GM19351 (cell line): ENCODE measurements around the gene SLC13A3.

Experiments used
- ATAC-seq: cut with Tn5 transposase; IDR thresholded peaks from one replicate; pipeline ENCODE4 v1.9.1; 2021; ENCODE audit warnings: mild to moderate bottlenecking, moderate library complexity; ENCODE audit not compliant: unreplicated experiment

The SLC13A3 gene

GRCh38 chr20:46607191-46607848 lies 43.9 kb downstream of the SLC13A3 start:
- ATAC-seq = no peak

DNA sequence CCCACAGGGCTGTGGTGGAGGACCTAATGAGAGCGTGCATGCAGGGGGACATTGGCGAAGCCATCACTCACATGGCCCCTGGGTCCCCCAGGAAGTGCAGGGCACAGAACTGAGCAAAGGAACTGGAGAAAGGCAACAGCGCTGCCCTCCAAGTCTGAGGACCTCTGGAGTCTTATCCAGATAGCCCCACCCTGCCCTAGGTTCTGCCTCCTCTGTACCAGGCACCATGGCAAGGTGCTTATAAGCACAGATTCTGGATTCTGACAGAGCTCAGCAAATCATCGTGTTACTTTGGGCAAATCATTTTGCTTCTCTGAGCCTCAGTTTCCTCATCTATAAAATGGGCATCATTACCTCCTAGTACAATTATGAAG lies 44.5 kb downstream of the SLC13A3 start:
- ATAC-seq = no peak

DNA sequence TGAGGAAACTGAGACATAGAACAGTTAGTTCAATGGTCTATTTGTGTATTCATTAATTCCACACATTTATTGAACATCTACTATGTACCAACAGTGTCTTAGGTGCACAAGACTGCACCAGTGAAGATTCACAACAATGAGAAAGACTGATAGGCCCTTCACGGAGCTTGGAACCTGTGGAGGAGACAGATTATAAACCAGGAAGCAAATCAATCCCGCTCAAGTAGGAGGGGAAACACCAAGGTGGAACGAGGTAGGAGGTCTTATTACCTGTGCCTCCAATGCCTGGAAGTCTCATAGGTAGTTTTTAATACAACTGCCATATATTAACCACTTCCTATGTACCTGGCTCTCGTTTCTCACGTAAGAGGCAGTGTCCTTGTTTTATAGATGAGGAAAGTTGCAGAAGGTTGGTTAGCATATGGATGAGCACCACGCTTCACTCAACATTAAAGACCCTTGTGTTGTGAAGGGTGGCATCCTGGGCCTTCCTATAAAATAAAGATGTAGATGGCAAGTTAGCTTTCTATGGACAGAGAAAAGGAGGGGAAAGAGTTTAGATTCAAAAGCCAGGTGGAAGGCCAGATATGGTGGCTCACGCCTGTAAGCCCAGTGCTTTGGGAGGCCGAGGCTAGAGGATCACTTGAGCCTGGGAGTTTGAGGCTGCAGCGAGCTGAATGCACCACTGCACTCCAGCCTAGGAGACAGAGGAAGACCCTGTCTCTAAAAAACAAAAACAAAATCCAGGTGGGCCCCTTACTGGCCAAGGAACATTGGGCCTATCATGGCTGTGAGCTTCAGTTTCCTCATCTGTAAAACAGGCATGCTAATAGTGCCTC lies 45.1 kb downstream of the SLC13A3 start:
- no peak for ATAC-seq

DNA sequence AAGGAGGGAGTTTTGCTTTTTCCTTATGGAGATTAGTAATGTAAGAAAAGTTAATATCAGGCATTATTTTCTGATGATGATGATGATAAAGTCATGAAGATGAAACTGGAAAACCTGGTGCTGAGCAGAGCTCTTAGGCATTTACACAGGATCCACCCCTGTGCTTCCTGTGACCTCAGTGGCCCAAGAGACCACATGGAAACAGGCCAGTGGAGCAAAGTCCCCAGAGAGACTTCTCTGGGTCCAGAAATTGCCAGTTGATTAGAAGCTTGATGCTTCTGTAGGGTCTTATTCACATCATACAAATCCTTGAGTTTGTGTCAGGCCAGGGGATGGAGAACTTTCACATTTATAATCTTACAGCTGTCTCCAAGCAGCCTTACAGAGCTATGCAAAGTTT lies 46.1 kb downstream of the SLC13A3 start:
- ATAC-seq = no peak

GRCh38 chr20:46604551-46605133 lies 46.6 kb downstream of the SLC13A3 start:
- ATAC-seq = no peak

DNA sequence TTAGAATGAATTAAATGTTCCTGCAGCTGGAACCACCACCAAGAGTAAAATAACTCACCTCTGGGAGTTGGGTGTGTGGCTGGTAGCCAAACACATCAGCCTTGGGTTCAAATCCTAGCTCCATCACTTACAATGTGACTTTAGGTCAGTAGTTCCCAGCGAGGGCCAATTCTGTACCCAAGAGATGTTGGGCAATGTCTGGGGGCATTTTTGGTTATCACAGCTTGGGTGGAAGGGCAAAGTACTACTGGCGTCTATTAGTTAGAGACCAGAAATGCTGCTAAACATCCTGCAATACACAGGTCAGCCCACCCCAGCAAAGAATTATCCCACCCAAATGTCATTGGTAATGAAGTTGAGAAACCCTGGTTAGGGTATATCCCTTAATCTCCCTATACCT lies 48.8 kb downstream of the SLC13A3 start:
- ATAC-seq = no peak

DNA sequence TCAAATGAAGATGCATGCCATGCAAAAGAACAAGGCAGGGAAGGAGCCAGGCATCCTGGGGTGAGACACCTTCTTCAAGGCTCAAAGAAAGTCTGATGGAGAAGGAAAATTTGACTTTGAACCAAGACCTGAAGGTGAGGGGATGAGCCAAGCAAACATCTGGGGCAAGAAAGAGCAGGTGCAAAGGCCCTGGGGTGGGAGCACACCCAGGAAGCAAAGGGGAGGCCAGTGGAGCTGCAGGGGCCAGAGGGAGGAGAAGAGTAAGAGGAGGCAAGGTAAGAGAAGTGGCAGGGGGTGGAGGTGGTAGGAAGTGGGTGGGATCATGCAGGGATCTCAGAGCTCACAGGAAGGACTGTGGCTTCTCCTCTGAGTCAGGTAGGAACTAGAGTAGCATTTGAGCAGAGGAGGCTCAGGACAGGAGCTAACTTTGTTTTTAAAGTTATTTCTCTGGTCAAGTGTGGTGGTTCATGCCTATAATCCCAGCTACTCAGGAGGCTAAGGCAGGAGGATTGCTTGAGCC lies 49.6 kb downstream of the SLC13A3 start:
- ATAC-seq = no peak

DNA sequence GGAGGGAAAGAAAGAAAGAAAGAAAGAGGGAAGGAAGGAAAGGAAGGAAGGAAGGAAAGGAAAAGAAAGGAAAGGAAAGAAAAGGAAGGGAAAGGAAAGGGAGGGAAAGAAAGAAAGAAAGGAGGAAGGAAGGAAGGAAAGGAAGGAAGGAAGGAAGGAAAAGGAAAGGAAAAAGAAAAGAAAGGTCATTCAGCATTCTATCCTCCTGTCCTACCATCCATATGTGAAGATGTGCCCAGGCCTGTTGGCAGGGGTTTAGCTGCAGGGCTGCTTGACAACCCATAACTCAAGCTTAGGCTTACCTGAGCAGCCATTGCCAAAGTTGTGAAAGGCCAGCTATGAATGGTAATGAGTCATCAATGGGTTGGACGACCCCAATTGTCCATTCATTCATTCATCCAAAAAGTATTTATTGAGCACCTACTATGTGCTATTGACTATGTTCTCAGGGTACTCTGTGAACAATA lies 50.9 kb downstream of the SLC13A3 start:
- no peak for ATAC-seq

DNA sequence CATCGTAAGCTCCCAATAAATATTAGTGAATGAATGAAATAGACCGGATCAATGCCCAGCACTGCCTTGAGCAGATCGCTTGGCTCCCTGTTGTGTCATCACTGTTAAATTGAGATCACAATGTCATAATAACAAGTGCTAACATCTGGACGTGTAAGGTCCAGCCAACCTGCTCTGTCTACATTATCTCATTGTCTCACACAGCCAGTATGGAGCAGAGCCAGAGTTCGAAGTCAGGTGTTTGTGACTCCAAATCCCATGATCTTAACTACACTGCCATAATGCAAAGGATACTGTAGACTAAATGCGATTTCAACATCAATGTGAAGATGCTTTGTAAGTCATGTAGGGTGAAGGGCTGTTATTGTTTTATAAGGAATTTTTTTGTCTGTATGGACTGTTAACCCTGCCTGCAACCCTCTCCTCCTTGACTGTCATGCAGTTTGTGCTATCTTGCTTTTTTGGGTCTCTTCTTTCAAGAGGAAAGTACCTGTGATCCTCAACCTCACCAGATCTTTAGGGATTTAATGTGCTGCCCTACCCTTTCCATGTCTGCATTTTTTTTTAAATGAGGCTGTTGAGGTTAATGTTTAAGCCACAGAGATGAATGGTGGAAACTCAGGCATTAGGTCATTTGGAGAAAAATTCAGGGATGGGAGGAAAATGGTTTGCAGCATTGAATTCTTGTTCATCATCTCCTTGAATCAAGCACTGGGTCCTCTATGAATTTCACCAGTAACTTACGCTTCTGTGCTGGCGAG lies 51.9 kb downstream of the SLC13A3 start:
- no peak for ATAC-seq

DNA sequence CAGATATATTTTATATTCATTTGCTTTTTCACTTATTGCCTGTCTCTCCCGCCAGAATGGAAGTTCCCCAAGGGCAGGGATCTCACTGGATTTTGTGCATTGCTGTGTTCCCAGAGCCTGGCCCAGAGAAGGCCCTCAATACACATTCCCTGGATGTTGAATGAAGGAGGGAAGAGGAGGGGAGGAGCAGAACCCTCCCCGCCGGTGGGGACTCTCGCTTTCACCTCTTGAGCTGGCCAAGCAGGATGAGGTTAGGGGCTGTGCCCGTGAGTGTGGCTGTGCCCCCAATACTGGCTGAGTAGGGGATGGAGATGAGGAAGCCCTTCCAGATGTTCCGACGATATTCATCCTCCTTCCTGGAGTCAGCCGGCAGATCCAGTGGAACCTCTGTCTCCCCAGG lies 55.3 kb downstream of the SLC13A3 start:
- no peak for ATAC-seq

DNA sequence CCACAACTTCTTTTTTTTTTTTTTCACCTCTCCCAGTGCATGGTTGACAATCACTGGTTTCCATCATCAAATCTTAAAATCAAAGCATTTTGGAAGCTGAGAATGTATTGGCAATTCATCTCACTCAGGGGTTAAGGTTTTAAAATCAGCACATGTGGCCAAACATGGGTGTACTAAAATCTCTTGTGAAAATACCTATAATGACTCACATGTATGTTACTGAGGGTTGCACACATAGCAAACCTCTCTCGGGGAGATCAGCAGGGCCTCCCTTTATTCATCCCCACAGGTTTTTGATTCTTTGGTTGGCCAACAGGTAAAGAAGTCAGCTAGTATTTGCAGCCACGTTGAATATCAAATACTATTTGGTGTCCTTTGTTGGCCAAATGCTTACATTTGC lies 56.5 kb downstream of the SLC13A3 start:
- no peak for ATAC-seq

DNA sequence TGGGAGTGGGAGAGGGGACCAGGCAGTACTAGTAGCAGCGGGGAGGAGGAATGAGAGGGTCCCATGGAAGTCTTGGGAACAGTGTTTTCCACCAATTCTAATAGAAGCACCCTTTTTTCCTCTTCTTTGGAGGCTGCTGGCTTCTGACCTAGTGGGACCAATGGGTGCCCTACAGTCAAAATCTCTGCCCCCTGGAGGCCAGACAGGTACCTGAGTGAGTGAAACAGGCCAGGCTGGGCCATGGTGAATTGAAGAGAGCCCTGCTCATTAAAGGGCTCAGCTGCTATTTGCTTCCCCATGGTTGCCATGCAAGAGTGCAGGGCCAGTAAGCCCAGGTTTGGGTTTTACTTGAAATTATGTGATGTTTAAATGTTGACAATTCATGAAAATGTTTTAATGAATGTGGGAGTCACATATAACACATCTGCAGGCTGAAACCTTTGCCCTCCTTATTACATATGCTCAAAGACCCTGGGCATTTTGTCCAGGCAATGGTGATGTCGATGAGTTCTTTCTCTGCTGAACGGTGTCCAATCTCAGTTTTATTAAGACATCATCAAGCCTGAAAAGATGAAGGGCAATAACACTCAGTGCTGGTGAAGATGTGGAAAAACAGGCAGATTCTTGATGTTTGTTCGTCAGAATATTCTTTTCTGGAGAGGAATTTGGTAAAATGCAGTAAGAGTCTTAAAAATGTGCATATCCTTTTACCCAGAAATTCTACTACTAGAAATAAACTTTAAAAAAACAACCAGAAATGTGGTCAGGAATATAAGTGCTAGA lies 58.5 kb downstream of the SLC13A3 start:
- ATAC-seq = no peak

DNA sequence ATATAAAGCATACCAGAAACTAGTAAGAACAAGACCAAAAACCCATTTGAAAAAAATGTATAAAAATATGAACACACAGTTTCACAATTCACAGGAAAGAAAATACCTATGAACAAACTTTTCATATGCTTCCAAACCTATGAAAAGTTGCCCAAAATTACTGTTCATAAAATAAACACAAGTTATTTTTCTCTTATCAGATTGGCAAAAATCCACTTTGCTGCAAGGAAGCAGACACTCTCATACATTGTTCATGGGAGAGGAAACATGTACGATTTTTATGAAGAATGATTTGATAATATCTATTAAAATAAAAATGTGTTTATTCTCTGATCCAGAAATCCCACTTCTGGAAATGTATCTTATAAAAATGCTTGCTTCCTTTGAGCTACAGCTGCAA lies 60.8 kb downstream of the SLC13A3 start:
- no peak for ATAC-seq

DNA sequence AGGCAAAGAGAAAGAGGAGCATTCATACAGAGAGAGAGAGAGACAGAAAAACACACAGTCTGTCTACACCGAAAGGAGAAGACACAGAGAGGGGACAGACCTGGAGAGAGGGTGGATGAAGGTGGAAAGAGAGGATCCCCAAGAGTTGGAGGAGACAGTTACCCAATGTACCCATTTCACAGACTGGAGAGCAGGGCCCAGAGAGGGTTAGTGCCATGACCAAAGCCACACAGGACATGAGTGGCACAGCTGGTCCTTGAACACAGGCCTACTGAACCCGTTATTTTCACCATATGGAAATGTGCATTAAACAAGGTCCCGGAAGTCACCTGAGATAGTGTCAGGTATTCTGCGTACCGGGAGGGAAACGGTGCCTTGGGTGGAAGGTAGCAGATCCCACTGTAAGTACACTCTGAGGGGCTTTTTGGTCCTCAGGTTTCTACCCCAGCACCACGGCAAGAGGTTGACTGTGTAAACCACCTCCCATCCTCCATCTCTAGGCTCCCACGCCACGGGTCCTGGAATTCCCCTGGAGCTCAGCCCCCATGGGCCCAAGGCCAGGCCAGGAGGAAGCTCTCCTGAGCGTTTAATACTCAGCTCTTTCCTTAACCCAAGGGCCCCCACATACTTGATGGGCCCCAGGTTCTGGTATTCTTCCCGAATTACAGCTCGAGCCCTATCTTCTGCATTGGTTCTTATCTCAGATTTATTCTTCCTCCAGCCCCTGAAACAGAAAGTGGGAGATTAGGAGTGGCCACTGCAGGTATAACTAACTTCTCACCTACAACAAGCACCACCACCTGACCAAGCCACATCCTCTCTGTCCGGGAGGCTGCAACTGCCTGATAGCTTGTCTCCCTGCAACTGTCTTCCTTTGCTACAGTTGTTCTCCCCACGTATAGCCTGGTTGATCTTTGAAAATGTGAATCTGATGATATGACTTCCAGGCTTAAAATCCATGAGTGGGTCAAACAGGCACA lies 62.4 kb downstream of the SLC13A3 start:
- ATAC-seq = no peak

GRCh38 chr20:46587986-46588385 lies 63.3 kb downstream of the SLC13A3 start:
- no peak for ATAC-seq

GRCh38 chr20:46586724-46587123 lies 64.5 kb downstream of the SLC13A3 start:
- ATAC-seq = no peak

- ATAC-seq = no peak
Observed at GRCh38 chr20:46584508-46584907, 66.8 kb downstream of the SLC13A3 start.

GRCh38 chr20:46583411-46584214 lies 67.6 kb downstream of the SLC13A3 start:
- ATAC-seq = no peak
